ENCODE measurements around the gene COG5. TPM values are rescaled to one million over a fixed set of nuclear protein-coding genes. Genes with fewer than 3 reads are reported as not detected.

COG5 gene
- total and polyA plus RNA-seq, 12 donors, result 4.4 to 43.8 (median 32.8) TPM

DNA sequence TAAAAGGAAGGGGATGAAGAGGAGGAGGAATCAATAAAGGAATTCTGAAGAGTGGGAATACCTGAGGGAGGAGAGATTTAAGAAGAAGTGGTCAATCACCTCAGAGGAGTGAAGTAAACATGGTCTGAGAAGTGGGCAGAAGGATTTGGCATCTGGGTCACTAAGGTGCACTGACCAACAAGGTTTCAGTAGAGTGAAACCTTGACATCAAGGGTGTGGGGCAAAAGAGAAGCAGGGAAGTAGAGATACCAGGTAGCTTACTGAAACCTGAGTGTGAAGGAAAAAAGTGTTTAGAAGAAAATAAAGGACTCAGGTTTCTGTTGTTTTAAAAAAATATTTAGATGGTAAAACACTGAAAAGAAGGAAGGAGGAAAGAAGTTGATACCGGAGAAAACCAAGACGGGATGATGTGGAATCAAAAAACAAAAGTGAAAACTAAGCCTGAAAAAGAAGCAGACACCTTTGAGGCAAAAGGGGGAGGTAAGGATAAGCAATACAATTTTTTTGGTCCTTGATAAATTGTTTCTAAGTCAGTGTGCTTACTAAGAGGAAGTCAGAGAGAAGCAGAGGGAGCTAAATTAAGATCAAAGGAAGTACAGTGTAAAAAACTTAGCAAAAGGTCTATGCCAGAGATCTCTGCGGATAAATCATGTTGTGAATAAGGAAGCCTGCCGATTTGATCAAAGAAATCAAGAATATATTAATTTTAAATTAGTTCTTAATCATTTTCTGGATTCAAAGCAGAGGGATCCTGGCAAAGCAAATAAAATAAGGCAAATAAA is 231.0 kb downstream of the COG5 start:
- DNase-seq, result no peak
- no peak for TF ChIP-seq POLR2A (IDR thresholded peaks at IDR 0.05)
- H3K27me3 ChIP-seq, result no peaks in the 10 kb centered on the region
- 20 to 36% (median 29%) methylated on average over 4 of the region's 4 CpGs for WGBS, 4 donors
- H3K4me1 ChIP-seq (replicated peaks in 1 of 2), result peaks cover 0 to 18% of the 10 kb centered on the region in 2 donors
- no peaks in the 10 kb centered on the region for H3K36me3 ChIP-seq (replicated peaks in 1 of 2)
- H3K9me3 ChIP-seq (replicated peaks in 1 of 3), result no peaks in the 10 kb centered on the region
- intact Hi-C loops (cut with DNase I), result no loop called here
- no peak overlapping the region for H3K27ac ChIP-seq
- peak overlapping the region in 1 of 4 donors; percentile 35 for H3K4me3 ChIP-seq

DNA sequence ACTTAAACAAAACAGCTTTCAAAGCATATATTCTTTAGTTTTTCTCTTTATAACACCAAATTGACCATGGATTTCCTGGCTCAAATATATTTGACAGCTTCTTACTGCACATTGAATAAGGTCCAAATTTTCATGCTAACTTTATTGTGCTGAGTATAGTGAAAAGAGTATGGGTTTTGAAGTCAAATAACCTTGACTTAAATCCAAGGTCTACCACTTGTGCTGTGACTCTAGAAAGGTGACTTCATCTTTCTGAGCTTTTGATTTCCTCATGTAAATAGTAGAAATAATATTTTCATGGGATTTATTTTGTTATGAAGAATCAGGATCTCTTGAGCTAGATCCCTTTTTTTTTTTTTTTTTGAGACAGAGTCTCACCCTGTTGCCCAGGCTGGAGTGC is 233.2 kb downstream of the COG5 start:
- TF ChIP-seq, protein P1, sequence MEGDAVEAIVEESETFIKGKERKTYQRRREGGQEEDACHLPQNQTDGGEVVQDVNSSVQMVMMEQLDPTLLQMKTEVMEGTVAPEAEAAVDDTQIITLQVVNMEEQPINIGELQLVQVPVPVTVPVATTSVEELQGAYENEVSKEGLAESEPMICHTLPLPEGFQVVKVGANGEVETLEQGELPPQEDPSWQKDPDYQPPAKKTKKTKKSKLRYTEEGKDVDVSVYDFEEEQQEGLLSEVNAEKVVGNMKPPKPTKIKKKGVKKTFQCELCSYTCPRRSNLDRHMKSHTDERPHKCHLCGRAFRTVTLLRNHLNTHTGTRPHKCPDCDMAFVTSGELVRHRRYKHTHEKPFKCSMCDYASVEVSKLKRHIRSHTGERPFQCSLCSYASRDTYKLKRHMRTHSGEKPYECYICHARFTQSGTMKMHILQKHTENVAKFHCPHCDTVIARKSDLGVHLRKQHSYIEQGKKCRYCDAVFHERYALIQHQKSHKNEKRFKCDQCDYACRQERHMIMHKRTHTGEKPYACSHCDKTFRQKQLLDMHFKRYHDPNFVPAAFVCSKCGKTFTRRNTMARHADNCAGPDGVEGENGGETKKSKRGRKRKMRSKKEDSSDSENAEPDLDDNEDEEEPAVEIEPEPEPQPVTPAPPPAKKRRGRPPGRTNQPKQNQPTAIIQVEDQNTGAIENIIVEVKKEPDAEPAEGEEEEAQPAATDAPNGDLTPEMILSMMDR (IDR thresholded peaks at IDR 0.05), result no peak
- TF ChIP-seq POLR2A (IDR thresholded peaks at IDR 0.05), result no peak
- H3K36me3 ChIP-seq (replicated peaks in 1 of 2), result no peaks in the 10 kb centered on the region
- no peaks in the 10 kb centered on the region for H3K9me3 ChIP-seq (replicated peaks in 1 of 3)
- H3K4me3 ChIP-seq, result no peak overlapping the region
- no peaks in the 10 kb centered on the region for H3K27me3 ChIP-seq
- DNase-seq, result no peak
- H3K27ac ChIP-seq, result no peak overlapping the region
- peaks cover 0 to 18% of the 10 kb centered on the region in 2 donors for H3K4me1 ChIP-seq (replicated peaks in 1 of 2)
- intact Hi-C loops (cut with DNase I), result no loop called here

- DNase-seq, result no peak
- H3K27me3 ChIP-seq, result no peaks in the 10 kb centered on the region
- H3K9me3 ChIP-seq (replicated peaks in 1 of 3), result no peaks in the 10 kb centered on the region
- H3K4me1 ChIP-seq (replicated peaks in 1 of 2), result peaks cover 0 to 10% of the 10 kb centered on the region in 2 donors
- H3K36me3 ChIP-seq (replicated peaks in 1 of 2), result no peaks in the 10 kb centered on the region
- H3K4me3 ChIP-seq, result no peak overlapping the region
- H3K27ac ChIP-seq, result no peak overlapping the region
- TF ChIP-seq, protein P1 (IDR thresholded peaks at IDR 0.05), result no peak
- TF ChIP-seq POLR2A (IDR thresholded peaks at IDR 0.05), result no peak
- intact Hi-C loops (cut with DNase I), result no loop called here
Measured at GRCh38 chr7:107327986-107328569, 235.6 kb downstream of the COG5 start.

DNA sequence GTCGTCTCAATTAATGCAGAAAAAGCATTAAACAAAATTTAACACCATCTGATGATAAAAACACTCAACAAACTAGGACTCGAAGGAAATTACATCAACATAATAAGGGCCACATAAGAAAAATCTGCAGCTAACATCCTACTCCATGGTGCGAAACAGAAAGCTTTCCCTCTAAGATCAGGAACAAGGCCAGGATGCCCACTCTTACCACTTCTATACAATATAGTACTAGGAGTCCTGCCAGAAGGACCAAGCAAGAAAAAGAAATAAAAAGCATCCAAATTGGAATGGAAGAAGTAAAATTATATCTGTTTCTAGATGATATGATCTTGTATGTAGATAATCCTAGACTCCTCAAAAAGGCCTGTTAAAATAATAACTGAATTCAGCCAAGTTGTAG is 237.7 kb downstream of the COG5 start:
- no peak overlapping the region for H3K4me3 ChIP-seq
- no peak for DNase-seq
- WGBS, 4 donors, result 90 to 99% (median 93%) methylated on average over 3 of the region's 3 CpGs
- TF ChIP-seq, protein P1 (IDR thresholded peaks at IDR 0.05), result no peak
- no peak for TF ChIP-seq POLR2A (IDR thresholded peaks at IDR 0.05)
- peaks cover 0 to 6% of the 10 kb centered on the region in 2 donors for H3K4me1 ChIP-seq (replicated peaks in 1 of 2)
- no peaks in the 10 kb centered on the region for H3K36me3 ChIP-seq (replicated peaks in 1 of 2)
- intact Hi-C loops (cut with DNase I), result no loop called here
- no peak overlapping the region for H3K27ac ChIP-seq
- no peaks in the 10 kb centered on the region for H3K9me3 ChIP-seq (replicated peaks in 1 of 3)
- no peaks in the 10 kb centered on the region for H3K27me3 ChIP-seq

- no peak overlapping the region for H3K27ac ChIP-seq
- no peak for TF ChIP-seq POLR2A (IDR thresholded peaks at IDR 0.05)
- TF ChIP-seq, protein P1 (IDR thresholded peaks at IDR 0.05), result no peak
- 84 to 100% (median 88%) methylated on average over 1 of the region's 1 CpG for WGBS, 4 donors
- H3K36me3 ChIP-seq (replicated peaks in 1 of 2), result no peaks in the 10 kb centered on the region
- no peak overlapping the region for H3K4me3 ChIP-seq
- no peaks in the 10 kb centered on the region for H3K27me3 ChIP-seq
- DNase-seq, result no peak
- H3K9me3 ChIP-seq (replicated peaks in 1 of 3), result no peaks in the 10 kb centered on the region
- intact Hi-C loops (cut with DNase I), result no loop called here
- no peaks in the 10 kb centered on the region for H3K4me1 ChIP-seq (replicated peaks in 1 of 2)
Measured at GRCh38 chr7:107322015-107322414, 241.7 kb downstream of the COG5 start.

Data from adrenal gland (tissue), 12 donors.